MCF 10A (cell line): ENCODE measurements around the gene MAGI1. TPM values are rescaled to one million over a fixed set of nuclear protein-coding genes. Genes with fewer than 3 reads are reported as not detected.

Source experiments
- BruUV-seq: library from RNA; stranded (reverse); fragments of 400-500 nt; replicated peaks from 2 replicates; lab custom pipeline; 2021; lab: Mats Ljungman, UMichigan
- CTCF ChIA-PET: fragments of 300-600 bp; sonication (Branson Sonifier 250); formaldehyde crosslinking; extraction: SDS; loops from one replicate; lab custom pipeline; 2021; ENCODE audit warnings: antibody characterized with exemption, inconsistent platforms; lab: Yijun Ruan, JAX
- POLR2A ChIA-PET: fragments of 300-600, 350-650 bp; sonication (Branson Sonifier 250); formaldehyde crosslinking; extraction: SDS; loops from one replicate; lab custom pipeline; 2020; ENCODE audit warnings: antibody characterized with exemption, inconsistent platforms; lab: Yijun Ruan, JAX
- DNase-seq: peaks from one replicate; pipeline ENCODE4 v3.0.0-alpha.2; 2018; ENCODE audit not compliant: unreplicated experiment
- H3K27ac Mint-ChIP-seq: one replicate; pipeline ENCODE4 v1.8.0; 2022; ENCODE audit warnings: mild to moderate bottlenecking, low read depth, mixed read lengths; ENCODE audit not compliant: unreplicated experiment
- H3K27me3 Mint-ChIP-seq: one replicate; pipeline ENCODE4 v1.8.0; 2022; ENCODE audit warnings: mixed read lengths; ENCODE audit not compliant: insufficient read depth, unreplicated experiment
- H3K36me3 Mint-ChIP-seq: one replicate; pipeline ENCODE4 v1.8.0; 2022; ENCODE audit warnings: mild to moderate bottlenecking, moderate library complexity, mixed read lengths; ENCODE audit not compliant: insufficient read depth, unreplicated experiment
- H3K4me1 Mint-ChIP-seq: one replicate; pipeline ENCODE4 v1.8.0; 2022; ENCODE audit warnings: mixed read lengths; ENCODE audit not compliant: insufficient read depth, unreplicated experiment
- H3K4me3 Mint-ChIP-seq: one replicate; pipeline ENCODE4 v1.8.0; 2022; ENCODE audit warnings: mild to moderate bottlenecking, moderate library complexity, mixed read lengths; ENCODE audit not compliant: unreplicated experiment
- H3K9me3 Mint-ChIP-seq: one replicate; pipeline ENCODE4 v1.8.0; 2022; ENCODE audit warnings: mixed read lengths; ENCODE audit not compliant: unreplicated experiment
- CTCF ChIP-seq: fragments of 200-600 bp; IDR thresholded peaks from one replicate; pipeline ENCODE4 v1.8.0; 2022; ENCODE audit warnings: antibody characterized with exemption, mild to moderate bottlenecking; ENCODE audit not compliant: unreplicated experiment
- intact Hi-C: fragments of 100-400 bp; cut with micrococcal nuclease; formaldehyde crosslinking; loops from 2 replicates; pipeline ENCODE4 v1.14.1; 2022
- total RNA-seq: library from RNA; stranded (reverse); gene quantifications from 2 replicates; pipeline ENCODE4 v1.2.3, GENCODE V29; 2022

Gene MAGI1
- total RNA-seq, 1 experiment from 2014 or later: 6.2 TPM

GRCh38 chr3:65432388-65433003, 606.2 kb downstream of the MAGI1 start:
- Mint-ChIP-seq H3K36me3 (peaks cover 6% of the 10 kb centered on the region), H3K4me3 (no peak overlapping the region), H3K27me3 (no peaks in the 10 kb centered on the region), H3K27ac (no peak overlapping the region), H3K9me3 (no peaks in the 10 kb centered on the region), H3K4me1 (no peaks in the 10 kb centered on the region)
- no peak for TF ChIP-seq CTCF
- intact Hi-C loops: no loop called here
- CTCF ChIA-PET: interaction anchor here (0.7 to 1.8 kb wide), 3 partner anchors 8 to 241 kb away, joined by 3 to 5 read pairs (median 3); no protein-coding TSS in a partner anchor
- POLR2A ChIA-PET: no interaction called here
- DNase-seq: no peak
- BruUV-seq: no TSS peak

- H3K4me3 Mint-ChIP-seq: no peak overlapping the region
- DNase-seq: peak; percentile 31
Measured at GRCh38 chr3:65425880-65426279, 612.8 kb downstream of the MAGI1 start.

GRCh38 chr3:65422154-65422553, 616.6 kb downstream of the MAGI1 start:
- Mint-ChIP-seq H3K9me3 (no peaks in the 10 kb centered on the region), H3K27me3 (no peaks in the 10 kb centered on the region), H3K36me3 (no peaks in the 10 kb centered on the region), H3K4me1 (no peaks in the 10 kb centered on the region), H3K4me3 (no peak overlapping the region), H3K27ac (no peak overlapping the region)
- ChIA-PET POLR2A (no interaction called here), CTCF (interaction anchor here (0.6 kb wide), 2 partner anchors 25 to 27 kb away, joined by 3 to 5 read pairs; no protein-coding TSS in a partner anchor)
- intact Hi-C loops: no loop called here
- no TSS peak for BruUV-seq
- DNase-seq: no peak
- TF ChIP-seq CTCF: no peak

More at GRCh38 chr3:65425880-65426279, 612.8 kb downstream of the MAGI1 start:
- Mint-ChIP-seq H3K27ac (no peak overlapping the region), H3K27me3 (no peaks in the 10 kb centered on the region), H3K9me3 (no peaks in the 10 kb centered on the region), H3K4me1 (no peaks in the 10 kb centered on the region), H3K36me3 (no peaks in the 10 kb centered on the region)
- ChIA-PET POLR2A (interaction anchor here (0.7 kb wide), 1 partner anchor 1046 kb away, joined by 3 read pairs; no protein-coding TSS in a partner anchor), CTCF (interaction anchor here (0.6 to 4.5 kb wide), 12 partner anchors 12 to 892 kb away, joined by 3 to 28 read pairs (median 4); no protein-coding TSS in a partner anchor)
- peak; percentile 27 for TF ChIP-seq CTCF
- no TSS peak for BruUV-seq
- intact Hi-C loops: loop anchor here (1.0 kb wide), 1 partner anchor 306 kb away; no protein-coding TSS in a partner anchor

GRCh38 chr3:65419233-65419632, 619.5 kb downstream of the MAGI1 start:
- Mint-ChIP-seq H3K27me3 (no peaks in the 10 kb centered on the region), H3K27ac (no peak overlapping the region), H3K4me3 (no peak overlapping the region), H3K4me1 (no peaks in the 10 kb centered on the region), H3K9me3 (no peaks in the 10 kb centered on the region), H3K36me3 (no peaks in the 10 kb centered on the region)
- POLR2A ChIA-PET: no interaction called here
- no peak for TF ChIP-seq CTCF
- BruUV-seq: no TSS peak
- intact Hi-C loops: no loop called here
- CTCF ChIA-PET: no interaction called here
- no peak for DNase-seq
